ENCODE results near the gene PGBD5.

- TF ChIP-seq CTCF (IDR thresholded peaks at IDR 0.05), result no peak
- no peak for TF ChIP-seq ZFX (IDR thresholded peaks at IDR 0.05; ENCODE audit: borderline replicate concordance)
Measured at GRCh38 chr1:230415405-230416132, 10.6 kb downstream of the PGBD5 start.

All from 22Rv1 (cell line).